HepG2 (cell line): Measurements from ENCODE around the gene SLC12A5. TPM values are rescaled to one million over a fixed set of nuclear protein-coding genes. Genes with fewer than 3 reads are reported as not detected.

Experiments used
- ATAC-seq: fragments of 200-7000 bp; cut with Tn5 transposase; 3 replicates; pipeline ENCODE4 v1.9.1; 2020; ENCODE audit warnings: mild to moderate bottlenecking, moderate library complexity
- BruUV-seq: library from RNA; stranded (reverse); fragments of 400-500 nt; replicated peaks from 2 replicates; lab custom pipeline; 2021; lab: Mats Ljungman, UMichigan
- CTCF ChIA-PET: fragments of 300-600 bp; formaldehyde crosslinking; extraction: SDS; loops from one replicate; lab custom pipeline; 2021; ENCODE audit warnings: low total read pairs, inconsistent platforms, low intra/inter-chr PET ratio; lab: Yijun Ruan, JAX
- POLR2A ChIA-PET: fragments of 350-600 bp; sonication (Branson Sonifier 250); formaldehyde crosslinking; loops from one replicate; lab custom pipeline; 2020; ENCODE audit warnings: antibody characterized with exemption, inconsistent platforms; lab: Yijun Ruan, JAX
- DNase-seq: peaks from one replicate; pipeline ENCODE4 v3.0.0-alpha.2; 2015; ENCODE audit warnings: low spot score
- FAIRE-seq: peaks from 3 replicates; lab custom pipeline; 2011; peaks lifted over from hg19 to GRCh38; lab: Jason Lieb, UNC
- H2AFZ ChIP-seq: one replicate; pipeline ENCODE4 v1.6.1; 2011; ENCODE audit warnings: low read length, inconsistent platforms
- H3K27ac ChIP-seq: fragments of 300-600 bp; 3 replicates; pipeline ENCODE4 v1.8.0; 2011; ENCODE audit warnings: mixed run types, mild to moderate bottlenecking, mixed read lengths, low read length, inconsistent platforms; ENCODE audit not compliant: insufficient read depth; ENCODE audit errors: extremely low read length
- H3K27me3 ChIP-seq, 2 experiments: fragments of 200-600 bp in 1 of 2; 2 replicates in 1 of 2; 3 replicates in 1 of 2; pipeline versions ENCODE4 v1.6.0 to v1.8.0; 2011; ENCODE audit warnings: low read length in 2 of 2, mild to moderate bottlenecking in 2 of 2, moderate library complexity in 2 of 2, inconsistent platforms in 1 of 2; ENCODE audit not compliant: insufficient read depth in 2 of 2, control insufficient read depth in 1 of 2
- H3K36me3 ChIP-seq, 2 experiments: fragments of 200-600 bp in 1 of 2; replicated peaks in 1 of 2; 2 replicates in 1 of 2; 3 replicates in 1 of 2; pipeline versions ENCODE4 v1.5.1 to v1.8.0; 2011; ENCODE audit warnings: low read length in 2 of 2, inconsistent platforms in 1 of 2; ENCODE audit not compliant: insufficient read depth in 2 of 2, control insufficient read depth in 1 of 2
- H3K4me1 ChIP-seq: 2 replicates; pipeline ENCODE4 v1.5.1; 2012; ENCODE audit warnings: low read length, inconsistent platforms; ENCODE audit not compliant: insufficient read depth
- H3K4me2 ChIP-seq: 2 replicates; pipeline ENCODE4 v1.6.0; 2011; ENCODE audit warnings: low read depth, low read length, inconsistent platforms
- H3K4me3 ChIP-seq, 3 experiments: fragments of 200-600 bp in 1 of 3; sonication (generic), shearing (Covaris generic) in 1 of 3; replicated peaks in 1 of 3; 2 replicates each; pipeline ENCODE4 v1.5.1; 2011 to 2016; ENCODE audit warnings: low read length in 3 of 3, inconsistent platforms in 2 of 3, low read depth in 2 of 3, mild to moderate bottlenecking in 2 of 3, control low read depth in 1 of 3, mixed read lengths in 1 of 3; ENCODE audit not compliant: insufficient read depth in 1 of 3
- H3K79me2 ChIP-seq: one replicate; pipeline ENCODE4 v1.6.1; 2011; ENCODE audit warnings: low read length, inconsistent platforms; ENCODE audit not compliant: insufficient read depth
- H3K9ac ChIP-seq: 2 replicates; pipeline ENCODE4 v1.6.0; 2011; ENCODE audit warnings: mild to moderate bottlenecking, low read depth, low read length, inconsistent platforms; ENCODE audit not compliant: insufficient read depth
- H3K9me3 ChIP-seq: 2 replicates; pipeline ENCODE4 v1.5.1; 2012; ENCODE audit warnings: mild to moderate bottlenecking, low read length
- H4K20me1 ChIP-seq: 2 replicates; pipeline ENCODE4 v1.6.0; 2011; ENCODE audit warnings: inconsistent platforms, mild to moderate bottlenecking, low read length, moderate library complexity; ENCODE audit not compliant: insufficient read depth
- ARID2 ChIP-seq: sonication (generic); formaldehyde crosslinking; IDR thresholded peaks from 2 replicates; pipeline ENCODE4 v1.8.1; 2022; ENCODE audit warnings: mild to moderate bottlenecking, missing genetic modification reagents, borderline replicate concordance
- GATAD1 ChIP-seq: IDR thresholded peaks from 2 replicates; pipeline ENCODE4 v1.6.1; 2016; ENCODE audit warnings: missing genetic modification reagents, missing compliant biosample characterization
- TBX2 ChIP-seq: sonication (generic); formaldehyde crosslinking; IDR thresholded peaks from 2 replicates; pipeline ENCODE4 v1.5.0; 2020; ENCODE audit warnings: missing genetic modification reagents, mild to moderate bottlenecking, borderline replicate concordance
- TMF1 ChIP-seq: sonication (generic); formaldehyde crosslinking; IDR thresholded peaks from 2 replicates; pipeline ENCODE4 v1.8.1; 2022; ENCODE audit warnings: low read depth, missing genetic modification reagents
- ZFP82 ChIP-seq: sonication (generic); formaldehyde crosslinking; IDR thresholded peaks from 2 replicates; pipeline ENCODE4 v1.5.1; 2020; ENCODE audit warnings: mild to moderate bottlenecking, missing genetic modification reagents, borderline replicate concordance
- ZMYM3 ChIP-seq: sonication (generic); formaldehyde crosslinking; IDR thresholded peaks from 2 replicates; pipeline ENCODE4 v1.5.1; 2020; ENCODE audit warnings: mild to moderate bottlenecking, missing genetic modification reagents
- ZNF10 ChIP-seq: sonication (generic); formaldehyde crosslinking; IDR thresholded peaks from 2 replicates; pipeline ENCODE4 v1.4.0; 2020; ENCODE audit warnings: mild to moderate bottlenecking, low read depth, missing genetic modification reagents, borderline replicate concordance
- ZNF598 ChIP-seq: sonication (generic); formaldehyde crosslinking; IDR thresholded peaks from 2 replicates; pipeline ENCODE4 v1.5.1; 2020; ENCODE audit warnings: mild to moderate bottlenecking, missing genetic modification reagents, borderline replicate concordance
- WGBS: methylation state at CpG from one replicate; pipeline ENCODE4 v1.1.6; 2017; ENCODE audit warnings: low lambda C conversion rate; 5-methylcytosine and 5-hydroxymethylcytosine counted together
- in situ Hi-C: cut with HindIII; loops from 2 replicates; pipeline ENCODE4 v1.10.0; 2017; ENCODE audit warnings: low pct_unique_long_range_greater_than_20kb; ENCODE audit not compliant: extremely low pct_ligation_motif_present
- intact Hi-C: fragments of 100-400 bp; cut with micrococcal nuclease; formaldehyde crosslinking; loops from one replicate; pipeline ENCODE4 v1.10.0; 2022; ENCODE audit not compliant: unreplicated experiment
- polyA plus RNA-seq, 8 experiments: library from polyadenylated mRNA; depleted of rRNA in 3 of 8; stranded (reverse) in 7 of 8; unstranded in 1 of 8; fragments of >200 nt; fragmentation: Illumina TruSeq in 4 of 8; extraction: Trizol in 4 of 8; gene quantifications; 2 replicates each; pipeline versions ENCODE4 v1.2.1 to v1.2.3, GENCODE V29; 2011 to 2016; ENCODE audit warnings: low read depth in 4 of 8, missing spikeins in 1 of 8, mixed read lengths in 1 of 8; ENCODE audit not compliant: insufficient read depth in 1 of 8
- total RNA-seq, 5 experiments: library from RNA; depleted of rRNA; stranded (reverse); fragments of >200 nt; fragmentation: Illumina TruSeq; extraction: Trizol; gene quantifications; 2 replicates each; pipeline ENCODE4 v1.2.3, GENCODE V29; 2016; ENCODE audit warnings: low read depth in 1 of 5
- TF ChIP-seq, protein P1 (sequence below): IDR thresholded peaks from 2 replicates; pipeline ENCODE4 v1.6.1; 2012; ENCODE audit warnings: low read length, improper control_type of control experiment
- TF ChIP-seq, protein P2 (sequence below): sonication (generic); formaldehyde crosslinking; IDR thresholded peaks from 2 replicates; pipeline ENCODE4 v1.4.0; 2020; ENCODE audit warnings: missing genetic modification reagents
- TF ChIP-seq, protein P3 (sequence below): sonication (generic); formaldehyde crosslinking; IDR thresholded peaks from 2 replicates; pipeline ENCODE4 v1.4.0; 2020; ENCODE audit warnings: missing genetic modification reagents
- TF ChIP-seq, protein P4 (sequence below): sonication (generic); formaldehyde crosslinking; IDR thresholded peaks from 2 replicates; pipeline ENCODE4 v1.4.0; 2020; ENCODE audit warnings: missing genetic modification reagents
- TF ChIP-seq, protein P5 (sequence below): sonication (generic); formaldehyde crosslinking; IDR thresholded peaks from 2 replicates; pipeline ENCODE4 v1.8.0; 2023; ENCODE audit warnings: mild to moderate bottlenecking, missing genetic modification reagents

SLC12A5 gene
- total and polyA plus RNA-seq, 2 of the 13 experiments (the other 11 are each of a cell fraction or from before 2014, with no cell fraction given): 4.3 to 5.4 TPM

DNA sequence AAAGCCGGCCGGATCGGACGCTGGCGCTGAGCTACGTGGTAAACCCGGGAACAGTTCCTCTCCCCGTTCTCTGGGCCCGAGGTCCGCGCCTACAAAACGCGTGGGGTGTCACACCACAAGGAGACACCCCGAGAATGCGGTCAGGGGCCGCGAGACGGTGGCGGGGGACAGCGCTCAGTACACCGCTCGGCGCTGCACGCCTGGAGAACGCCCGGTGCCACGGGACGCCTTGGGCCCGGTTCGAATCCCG, 60.1 kb downstream of the SLC12A5 start:
- Histone ChIP-seq H3K27ac (peak overlapping the region; percentile 92), H3K79me2 (peaks cover 53% of the 10 kb centered on the region), H3K4me3 (peak overlapping the region; percentile 70 to 98 (median 92)), H3K4me2 (peak overlapping the region; percentile 82), H3K27me3 (no peaks in the 10 kb centered on the region; a peak in 1 of 5 replicates), H3K36me3 (peaks cover 0 to 1% of the 10 kb centered on the region in 2 experiments; a peak in 2 of 5 replicates), H3K4me1 (peaks cover 52% of the 10 kb centered on the region), H2AFZ (no peak overlapping the region), H3K9ac (peak overlapping the region; percentile 97), H4K20me1 (peaks cover 53% of the 10 kb centered on the region), H3K9me3 (no peaks in the 10 kb centered on the region)
- ChIA-PET POLR2A (interaction anchor here (1.0 to 1.8 kb wide), 5 partner anchors 12 to 275 kb away, joined by 3 to 6 read pairs (median 3); no protein-coding TSS in a partner anchor), CTCF (interaction anchor here (1.3 to 4.9 kb wide), 2 partner anchors 75 to 102 kb away, joined by 3 to 27 read pairs; no protein-coding TSS in a partner anchor)
- no peak for FAIRE-seq
- WGBS: 3% methylated on average over 21 of the region's 31 CpGs
- intact Hi-C loops (loop anchor here (1.0 to 5.0 kb wide), 2 partner anchors 67 to 117 kb away; partner anchors contain the start of gene ZNF335), in situ Hi-C loops (loop anchor here (5.0 kb wide), 1 partner anchor 67 kb away; no protein-coding TSS in a partner anchor)
- no peak for DNase-seq
- BruUV-seq: no TSS peak
- ATAC-seq: peak; percentile 60
- TF ChIP-seq, protein P1, sequence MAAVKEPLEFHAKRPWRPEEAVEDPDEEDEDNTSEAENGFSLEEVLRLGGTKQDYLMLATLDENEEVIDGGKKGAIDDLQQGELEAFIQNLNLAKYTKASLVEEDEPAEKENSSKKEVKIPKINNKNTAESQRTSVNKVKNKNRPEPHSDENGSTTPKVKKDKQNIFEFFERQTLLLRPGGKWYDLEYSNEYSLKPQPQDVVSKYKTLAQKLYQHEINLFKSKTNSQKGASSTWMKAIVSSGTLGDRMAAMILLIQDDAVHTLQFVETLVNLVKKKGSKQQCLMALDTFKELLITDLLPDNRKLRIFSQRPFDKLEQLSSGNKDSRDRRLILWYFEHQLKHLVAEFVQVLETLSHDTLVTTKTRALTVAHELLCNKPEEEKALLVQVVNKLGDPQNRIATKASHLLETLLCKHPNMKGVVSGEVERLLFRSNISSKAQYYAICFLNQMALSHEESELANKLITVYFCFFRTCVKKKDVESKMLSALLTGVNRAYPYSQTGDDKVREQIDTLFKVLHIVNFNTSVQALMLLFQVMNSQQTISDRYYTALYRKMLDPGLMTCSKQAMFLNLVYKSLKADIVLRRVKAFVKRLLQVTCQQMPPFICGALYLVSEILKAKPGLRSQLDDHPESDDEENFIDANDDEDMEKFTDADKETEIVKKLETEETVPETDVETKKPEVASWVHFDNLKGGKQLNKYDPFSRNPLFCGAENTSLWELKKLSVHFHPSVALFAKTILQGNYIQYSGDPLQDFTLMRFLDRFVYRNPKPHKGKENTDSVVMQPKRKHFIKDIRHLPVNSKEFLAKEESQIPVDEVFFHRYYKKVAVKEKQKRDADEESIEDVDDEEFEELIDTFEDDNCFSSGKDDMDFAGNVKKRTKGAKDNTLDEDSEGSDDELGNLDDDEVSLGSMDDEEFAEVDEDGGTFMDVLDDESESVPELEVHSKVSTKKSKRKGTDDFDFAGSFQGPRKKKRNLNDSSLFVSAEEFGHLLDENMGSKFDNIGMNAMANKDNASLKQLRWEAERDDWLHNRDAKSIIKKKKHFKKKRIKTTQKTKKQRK: no peak
- TF ChIP-seq ZMYM3 (CRISPR knock-in tag) (no peak; the same call in 1 of the 2 replicates), ARID2 (CRISPR knock-in tag) (no peak), ZNF598 (CRISPR knock-in tag) (no peak), ZNF10 (no peak), ZFP82 (no peak; the same call in 1 of the 2 replicates), TBX2 (CRISPR knock-in tag) (peak; percentile 31; the same call in 1 of the 2 replicates), TMF1 (CRISPR knock-in tag) (no peak), GATAD1 (CRISPR knock-in tag) (no peak)
- TF ChIP-seq, protein P2, sequence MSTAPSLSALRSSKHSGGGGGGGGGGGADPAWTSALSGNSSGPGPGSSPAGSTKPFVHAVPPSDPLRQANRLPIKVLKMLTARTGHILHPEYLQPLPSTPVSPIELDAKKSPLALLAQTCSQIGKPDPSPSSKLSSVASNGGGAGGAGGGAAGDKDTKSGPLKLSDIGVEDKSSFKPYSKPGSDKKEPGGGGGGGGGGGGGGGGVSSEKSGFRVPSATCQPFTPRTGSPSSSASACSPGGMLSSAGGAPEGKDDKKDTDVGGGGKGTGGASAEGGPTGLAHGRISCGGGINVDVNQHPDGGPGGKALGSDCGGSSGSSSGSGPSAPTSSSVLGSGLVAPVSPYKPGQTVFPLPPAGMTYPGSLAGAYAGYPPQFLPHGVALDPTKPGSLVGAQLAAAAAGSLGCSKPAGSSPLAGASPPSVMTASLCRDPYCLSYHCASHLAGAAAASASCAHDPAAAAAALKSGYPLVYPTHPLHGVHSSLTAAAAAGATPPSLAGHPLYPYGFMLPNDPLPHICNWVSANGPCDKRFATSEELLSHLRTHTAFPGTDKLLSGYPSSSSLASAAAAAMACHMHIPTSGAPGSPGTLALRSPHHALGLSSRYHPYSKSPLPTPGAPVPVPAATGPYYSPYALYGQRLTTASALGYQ: no peak
- TF ChIP-seq, protein P3, sequence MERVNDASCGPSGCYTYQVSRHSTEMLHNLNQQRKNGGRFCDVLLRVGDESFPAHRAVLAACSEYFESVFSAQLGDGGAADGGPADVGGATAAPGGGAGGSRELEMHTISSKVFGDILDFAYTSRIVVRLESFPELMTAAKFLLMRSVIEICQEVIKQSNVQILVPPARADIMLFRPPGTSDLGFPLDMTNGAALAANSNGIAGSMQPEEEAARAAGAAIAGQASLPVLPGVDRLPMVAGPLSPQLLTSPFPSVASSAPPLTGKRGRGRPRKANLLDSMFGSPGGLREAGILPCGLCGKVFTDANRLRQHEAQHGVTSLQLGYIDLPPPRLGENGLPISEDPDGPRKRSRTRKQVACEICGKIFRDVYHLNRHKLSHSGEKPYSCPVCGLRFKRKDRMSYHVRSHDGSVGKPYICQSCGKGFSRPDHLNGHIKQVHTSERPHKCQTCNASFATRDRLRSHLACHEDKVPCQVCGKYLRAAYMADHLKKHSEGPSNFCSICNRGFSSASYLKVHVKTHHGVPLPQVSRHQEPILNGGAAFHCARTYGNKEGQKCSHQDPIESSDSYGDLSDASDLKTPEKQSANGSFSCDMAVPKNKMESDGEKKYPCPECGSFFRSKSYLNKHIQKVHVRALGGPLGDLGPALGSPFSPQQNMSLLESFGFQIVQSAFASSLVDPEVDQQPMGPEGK (CRISPR knock-in tag): no peak; the same call in 1 of the 2 replicates
- TF ChIP-seq, protein P4, sequence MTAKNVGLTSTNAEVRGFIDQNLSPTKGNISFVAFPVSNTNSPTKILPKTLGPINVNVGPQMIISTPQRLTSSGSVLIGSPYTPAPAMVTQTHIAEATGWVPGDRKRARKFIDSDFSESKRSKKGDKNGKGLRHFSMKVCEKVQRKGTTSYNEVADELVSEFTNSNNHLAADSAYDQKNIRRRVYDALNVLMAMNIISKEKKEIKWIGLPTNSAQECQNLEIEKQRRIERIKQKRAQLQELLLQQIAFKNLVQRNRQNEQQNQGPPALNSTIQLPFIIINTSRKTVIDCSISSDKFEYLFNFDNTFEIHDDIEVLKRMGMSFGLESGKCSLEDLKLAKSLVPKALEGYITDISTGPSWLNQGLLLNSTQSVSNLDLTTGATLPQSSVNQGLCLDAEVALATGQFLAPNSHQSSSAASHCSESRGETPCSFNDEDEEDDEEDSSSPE (CRISPR knock-in tag): no peak
- TF ChIP-seq, protein P5, sequence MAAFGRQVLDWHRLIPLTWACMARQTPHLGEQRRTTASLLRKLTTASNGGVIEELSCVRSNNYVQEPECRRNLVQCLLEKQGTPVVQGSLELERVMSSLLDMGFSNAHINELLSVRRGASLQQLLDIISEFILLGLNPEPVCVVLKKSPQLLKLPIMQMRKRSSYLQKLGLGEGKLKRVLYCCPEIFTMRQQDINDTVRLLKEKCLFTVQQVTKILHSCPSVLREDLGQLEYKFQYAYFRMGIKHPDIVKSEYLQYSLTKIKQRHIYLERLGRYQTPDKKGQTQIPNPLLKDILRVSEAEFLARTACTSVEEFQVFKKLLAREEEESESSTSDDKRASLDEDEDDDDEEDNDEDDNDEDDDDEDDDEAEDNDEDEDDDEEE: no peak
